Right ventricle myocardium inferior (tissue), 1 donor: ENCODE data around the gene MCUB. TPM values are rescaled to one million over a fixed set of nuclear protein-coding genes. Genes with fewer than 3 reads are reported as not detected.
"Not testable (repeated sequence)": the region's sequence is repeated elsewhere in the genome, so short reads cannot be mapped to it uniquely, and the experiment has no call there.

Source experiments
- ATAC-seq: fragments of 200-7000 bp; cut with Tn5 transposase; one replicate; pipeline ENCODE4 v1.9.1; 2020; ENCODE audit warnings: mild to moderate bottlenecking, moderate library complexity
- DNase-seq: peaks from one replicate; pipeline ENCODE4 v3.0.0; 2021; ENCODE audit errors: missing footprints
- intact Hi-C: fragments of 100-400 bp; cut with DNase I; formaldehyde crosslinking; loops from one replicate; pipeline ENCODE4 v1.11.0; 2022
- total RNA-seq: library from RNA; stranded (reverse); fragmentation: NEBNext Ultra II Directional; extraction: Animal tissue kit (Norgen Biotek cat#: 25700); gene quantifications from one replicate; pipeline ENCODE4 v1.2.1, GENCODE V29; 2021
- donor health status: DM: no; HTN: yes; CAD: no; lungs with severe emphysema.

MCUB gene
- total RNA-seq, 1 donor from 2014 or later: 5.1 TPM

DNA sequence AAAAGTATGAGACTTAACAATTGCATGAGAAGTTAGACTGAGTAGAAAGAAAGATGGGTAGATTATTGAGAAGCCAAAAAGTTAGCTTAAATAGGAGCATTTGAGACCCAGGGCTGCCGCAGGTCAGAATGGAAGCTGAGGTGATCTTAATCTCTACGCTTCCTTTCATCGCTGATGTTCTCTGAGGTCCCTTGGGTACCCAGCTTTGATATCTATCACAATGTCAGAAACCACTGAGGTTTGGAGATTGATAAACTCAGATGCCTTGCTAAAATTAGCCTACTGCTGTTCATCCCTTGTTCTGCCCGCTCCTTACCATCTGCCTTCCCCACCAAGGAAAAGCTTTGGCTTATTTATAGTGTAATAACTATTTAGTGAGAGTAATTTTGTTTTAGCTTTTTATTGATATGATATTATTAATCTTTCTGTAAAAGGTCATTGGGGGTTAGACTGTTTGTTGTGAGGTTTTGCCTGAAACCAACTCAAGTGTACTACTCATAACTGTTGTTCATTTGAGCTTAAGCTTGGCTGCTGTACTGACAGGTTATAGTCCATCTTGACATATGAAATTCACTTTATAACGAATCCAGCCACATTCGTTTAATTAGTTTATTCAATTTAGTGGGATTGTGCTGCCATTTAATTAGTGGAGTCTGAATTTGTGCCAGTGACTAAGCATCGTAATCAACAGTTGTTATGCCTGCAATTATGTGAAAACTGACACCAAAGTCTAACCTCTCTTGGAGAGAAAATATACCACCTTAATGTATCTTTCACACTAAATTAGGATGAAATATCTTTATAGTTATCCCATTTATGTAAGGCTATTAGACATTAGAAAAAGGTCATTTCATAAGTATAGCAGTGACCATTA is 15.1 kb downstream of the MCUB start:
- DNase-seq (no peak), ATAC-seq (no peak)
- intact Hi-C loops: no loop called here

DNA sequence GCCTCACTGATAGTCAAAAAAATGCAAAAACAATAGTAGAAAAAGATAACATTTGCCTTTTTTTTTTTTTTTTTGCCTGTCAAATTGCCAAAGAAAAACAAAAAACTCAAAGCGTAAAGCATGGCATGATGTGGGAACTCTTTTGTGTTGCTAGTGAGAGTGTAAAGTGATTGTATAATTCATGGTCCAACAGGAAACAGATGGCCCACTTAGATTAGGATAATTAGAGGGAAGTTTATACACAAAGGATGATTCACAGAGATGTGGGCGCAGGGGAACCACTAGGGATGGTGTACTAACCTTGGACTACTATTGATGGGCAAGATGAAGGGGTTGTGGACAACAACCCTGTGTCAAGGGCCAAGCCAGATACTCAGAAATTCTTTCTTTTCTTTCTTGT is 16.4 kb downstream of the MCUB start:
- no peak for ATAC-seq
- intact Hi-C loops: no loop called here
- DNase-seq: no peak

DNA sequence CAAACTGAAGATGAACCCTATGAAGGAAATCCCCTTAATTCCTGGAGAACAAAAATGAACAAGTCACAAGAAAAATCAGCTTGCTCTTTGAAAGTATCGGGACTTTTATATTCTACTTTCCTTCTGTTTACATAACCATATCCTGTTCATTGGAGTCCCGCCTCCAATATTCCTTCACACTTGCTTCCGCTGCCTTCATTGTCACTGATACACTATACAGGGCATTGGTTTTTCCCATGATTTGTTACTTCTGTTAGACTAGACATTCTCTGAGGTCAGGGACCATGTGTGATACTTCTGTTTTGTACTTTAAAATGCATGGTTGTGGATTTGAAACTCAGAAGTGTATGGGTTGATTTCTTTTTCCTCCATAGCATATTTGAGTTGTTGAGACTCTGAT is 18.8 kb downstream of the MCUB start:
- intact Hi-C loops: no loop called here
- ATAC-seq (no peak), DNase-seq (no peak)

GRCh38 chr4:109579997-109580396 is 20.0 kb downstream of the MCUB start:
- ATAC-seq, DNase-seq, intact Hi-C loops: not testable (repeated sequence)

GRCh38 chr4:109588176-109588575 is 28.1 kb downstream of the MCUB start:
- intact Hi-C loops: no loop called here
- ATAC-seq: no peak
- no peak for DNase-seq

DNA sequence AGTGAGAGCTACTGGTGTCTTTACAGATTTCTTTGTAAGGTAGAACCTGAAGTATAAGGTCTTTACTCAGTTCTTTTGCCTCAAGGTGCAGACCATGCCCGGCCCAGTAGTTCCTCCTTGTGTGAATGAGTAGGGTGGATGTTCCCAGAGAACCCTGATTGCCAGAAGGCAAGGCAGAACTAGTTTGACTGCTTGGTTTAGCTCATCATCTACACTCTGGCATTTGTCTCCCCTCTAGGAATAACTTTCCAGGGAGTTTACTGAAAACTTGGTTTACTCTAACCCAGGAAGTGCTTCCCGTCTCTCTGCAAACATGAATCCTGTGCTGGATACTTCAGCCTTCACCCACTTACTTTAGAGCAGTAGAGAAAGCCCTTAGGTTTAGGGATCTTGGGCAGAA is 29.1 kb downstream of the MCUB start:
- ATAC-seq: no peak
- no peak for DNase-seq
- intact Hi-C loops: no loop called here

- no peak for ATAC-seq
- no peak for DNase-seq
These were observed 29.6 kb downstream of the MCUB start for GRCh38 chr4:109589605-109590004.

DNA sequence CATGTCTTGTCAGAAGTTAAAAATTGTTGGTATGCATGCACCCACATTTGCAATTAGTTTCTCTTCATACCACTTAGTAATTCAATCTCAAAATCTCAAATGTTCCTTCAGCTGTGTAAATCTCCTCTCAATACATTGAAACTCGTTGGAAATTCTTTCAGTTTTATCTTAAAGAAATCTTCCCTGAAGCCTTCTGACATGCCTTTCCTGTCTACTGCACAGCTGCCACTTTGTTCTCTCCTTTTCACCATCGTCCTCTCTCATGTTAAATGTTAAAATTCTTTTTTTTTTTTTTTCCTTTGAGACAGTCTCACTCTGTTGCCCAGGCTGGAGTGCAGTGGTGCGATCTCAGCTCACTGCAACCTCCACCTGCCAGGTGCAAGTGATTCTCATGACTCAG is 30.9 kb downstream of the MCUB start:
- no peak for DNase-seq
- no peak for ATAC-seq
- intact Hi-C loops: no loop called here

More at GRCh38 chr4:109589605-109590004, 29.6 kb downstream of the MCUB start:
- intact Hi-C loops: no loop called here

DNA sequence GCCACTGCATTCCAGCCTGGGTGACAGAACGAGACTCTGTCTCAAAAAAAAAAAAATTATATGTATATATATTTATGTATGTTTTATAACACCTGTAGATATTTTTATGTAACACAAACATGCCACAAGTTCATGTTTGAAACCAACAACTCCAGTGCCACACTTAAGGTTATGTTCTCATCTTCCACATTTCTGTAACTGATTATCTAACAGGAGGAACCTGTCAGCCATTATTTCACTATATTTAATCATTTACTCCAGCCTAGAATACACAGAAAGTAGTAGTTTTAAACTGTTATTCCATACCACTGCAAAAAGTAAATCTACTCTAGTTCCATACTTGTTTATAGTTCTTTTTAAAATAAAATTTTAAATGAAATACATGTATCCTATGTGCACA is 32.3 kb downstream of the MCUB start:
- intact Hi-C loops: no loop called here
- DNase-seq (no peak), ATAC-seq (no peak)

DNA sequence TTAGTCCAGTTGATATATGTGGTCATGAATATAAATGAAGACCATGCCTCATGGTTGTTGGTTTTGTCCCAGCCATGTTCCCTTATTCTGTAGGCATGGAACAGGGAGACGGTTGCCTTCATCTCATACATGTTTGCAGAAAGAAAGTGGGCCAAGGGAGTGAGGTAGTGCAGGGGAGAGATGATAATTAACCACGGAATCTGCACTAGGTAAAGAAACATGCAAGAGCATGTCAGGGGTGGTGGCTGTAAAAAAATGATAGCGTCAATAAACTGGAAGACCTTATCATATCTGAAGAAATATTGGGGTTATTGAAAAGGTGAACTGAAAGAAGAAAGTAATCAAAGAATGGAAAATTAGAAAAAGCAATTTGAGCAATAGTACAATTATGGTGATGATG is 35.1 kb downstream of the MCUB start:
- intact Hi-C loops, DNase-seq, ATAC-seq: not testable (repeated sequence)

DNA sequence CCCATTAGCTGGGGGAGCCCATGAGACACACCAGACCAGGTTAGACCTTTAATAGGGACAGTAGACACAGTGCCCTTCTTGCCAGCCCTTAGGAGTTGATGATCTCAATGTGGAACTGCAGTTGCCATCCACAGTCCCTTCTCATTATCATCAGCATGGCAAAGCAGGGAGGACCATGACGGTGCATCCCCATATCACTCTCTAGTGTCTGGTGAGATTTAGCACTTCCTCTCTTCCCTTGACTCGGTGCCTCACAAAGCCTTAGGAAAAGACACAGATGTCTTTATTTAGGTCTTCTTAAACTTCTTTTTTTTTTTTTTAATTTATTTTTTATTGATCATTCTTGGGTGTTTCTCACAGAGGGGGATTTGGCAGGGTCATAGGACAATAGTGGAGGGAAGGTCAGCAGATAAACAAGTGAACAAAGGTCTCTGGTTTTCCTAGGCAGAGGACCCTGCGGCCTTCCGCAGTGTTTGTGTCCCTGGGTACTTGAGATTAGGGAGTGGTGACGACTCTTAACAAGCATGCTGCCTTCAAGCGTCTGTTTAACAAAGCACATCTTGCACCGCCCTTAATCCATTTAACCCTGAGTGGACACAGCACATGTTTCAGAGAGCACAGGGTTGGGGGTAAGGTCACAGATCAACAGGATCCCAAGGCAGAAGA is 36.5 kb downstream of the MCUB start:
- ATAC-seq, DNase-seq, intact Hi-C loops: not testable (repeated sequence)

DNA sequence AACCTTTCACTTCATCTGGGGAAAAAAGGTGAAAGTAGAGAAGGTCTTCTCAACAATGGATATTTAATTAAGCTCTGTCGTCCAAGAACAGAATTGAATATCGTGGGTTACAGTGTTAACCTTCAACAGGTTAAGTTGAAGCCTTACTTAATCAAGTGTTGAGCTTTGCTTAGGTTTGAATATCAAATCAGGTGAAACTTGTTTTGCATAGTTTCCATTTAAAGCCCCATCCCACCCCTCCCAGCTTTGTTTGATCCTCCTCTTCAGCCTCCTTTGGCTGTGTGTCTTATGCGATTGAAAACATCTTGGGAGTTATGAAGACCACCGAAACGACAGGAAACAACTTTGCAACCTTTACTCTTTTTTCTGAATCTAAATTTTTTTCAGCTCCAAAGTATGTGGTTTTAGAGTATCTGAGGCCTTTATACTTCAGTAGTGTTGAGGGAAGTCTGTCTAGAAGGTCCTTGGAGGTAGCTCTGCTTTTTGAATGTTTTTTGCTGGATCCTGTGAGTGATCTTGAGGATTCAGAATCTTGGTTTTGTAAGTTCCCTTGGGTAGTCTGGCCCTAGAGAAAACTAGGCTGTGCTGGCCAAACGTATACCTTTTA is 39.1 kb downstream of the MCUB start:
- intact Hi-C loops: no loop called here
- ATAC-seq: no peak
- no peak for DNase-seq

DNA sequence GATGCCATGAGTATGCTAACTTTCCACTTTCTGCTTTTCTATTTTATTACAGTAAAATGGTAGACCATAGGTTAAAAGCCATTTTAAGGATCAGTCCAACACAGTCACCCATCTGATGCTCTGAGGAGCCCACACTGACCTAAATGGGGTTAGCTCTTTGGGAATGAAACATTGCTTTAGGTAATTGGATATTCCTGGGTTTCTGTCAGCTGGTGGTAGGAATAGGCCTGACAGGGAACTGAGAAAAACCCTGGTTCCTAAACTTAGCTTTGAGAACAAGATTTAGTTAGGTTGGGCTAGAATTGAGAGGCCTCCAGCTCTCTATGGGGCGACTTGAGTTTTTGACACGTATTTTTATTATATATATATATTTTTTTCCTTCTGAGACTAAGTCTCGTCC is 40.4 kb downstream of the MCUB start:
- no peak for DNase-seq
- intact Hi-C loops: no loop called here
- no peak for ATAC-seq

DNA sequence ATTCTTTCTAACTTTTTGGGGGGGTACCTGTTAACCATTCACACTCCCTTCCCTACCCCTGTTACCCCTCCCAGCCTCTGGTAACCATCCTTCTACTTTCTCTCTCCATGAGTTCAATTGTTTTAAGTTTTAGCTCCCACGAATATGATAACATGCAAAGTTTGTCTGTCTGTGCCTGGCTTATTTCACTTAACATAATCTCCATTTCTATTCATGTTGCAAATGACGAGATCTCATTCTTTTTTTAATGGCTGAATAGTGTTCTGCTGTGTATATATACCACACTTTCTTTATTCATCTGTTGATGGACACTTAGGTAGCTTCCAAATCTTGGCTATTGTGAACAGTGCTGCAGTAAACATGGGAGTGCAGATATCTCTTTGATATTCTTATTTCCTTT is 41.3 kb downstream of the MCUB start:
- DNase-seq: no peak
- ATAC-seq: no peak
- intact Hi-C loops: no loop called here

GRCh38 chr4:109607976-109608375 is 47.9 kb downstream of the MCUB start:
- intact Hi-C loops: no loop called here
- no peak for ATAC-seq
- DNase-seq: no peak

DNA sequence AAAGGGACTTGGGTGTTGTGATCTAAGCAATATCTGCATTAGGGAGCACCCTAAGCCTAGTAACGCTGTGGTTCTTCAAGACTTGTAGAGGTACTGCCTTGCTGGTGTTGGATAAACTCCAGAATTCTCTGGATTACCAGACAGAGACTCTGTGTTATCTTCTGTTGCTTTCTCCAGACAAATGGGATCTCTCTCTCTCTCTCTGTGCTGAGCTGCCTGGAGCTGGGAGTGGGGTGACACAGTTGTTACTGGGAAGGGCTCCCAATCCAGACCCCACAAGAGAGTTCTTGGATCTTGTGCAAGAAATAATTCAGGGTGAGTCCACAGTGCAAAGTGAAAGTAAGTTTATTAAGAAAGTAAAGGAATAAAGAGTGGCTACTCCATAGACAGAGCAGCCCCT is 48.8 kb downstream of the MCUB start:
- intact Hi-C loops: no loop called here
- no peak for ATAC-seq

GRCh38 chr4:109609431-109609830 is 49.4 kb downstream of the MCUB start:
- DNase-seq: no peak
- ATAC-seq: no peak
- intact Hi-C loops: no loop called here

More for the DNA sequence above, 48.8 kb downstream of the MCUB start:
- DNase-seq: no peak

- ATAC-seq (no peak), DNase-seq (no peak)
- intact Hi-C loops: no loop called here
These were observed 50.4 kb downstream of the MCUB start for GRCh38 chr4:109610489-109610888.

DNA sequence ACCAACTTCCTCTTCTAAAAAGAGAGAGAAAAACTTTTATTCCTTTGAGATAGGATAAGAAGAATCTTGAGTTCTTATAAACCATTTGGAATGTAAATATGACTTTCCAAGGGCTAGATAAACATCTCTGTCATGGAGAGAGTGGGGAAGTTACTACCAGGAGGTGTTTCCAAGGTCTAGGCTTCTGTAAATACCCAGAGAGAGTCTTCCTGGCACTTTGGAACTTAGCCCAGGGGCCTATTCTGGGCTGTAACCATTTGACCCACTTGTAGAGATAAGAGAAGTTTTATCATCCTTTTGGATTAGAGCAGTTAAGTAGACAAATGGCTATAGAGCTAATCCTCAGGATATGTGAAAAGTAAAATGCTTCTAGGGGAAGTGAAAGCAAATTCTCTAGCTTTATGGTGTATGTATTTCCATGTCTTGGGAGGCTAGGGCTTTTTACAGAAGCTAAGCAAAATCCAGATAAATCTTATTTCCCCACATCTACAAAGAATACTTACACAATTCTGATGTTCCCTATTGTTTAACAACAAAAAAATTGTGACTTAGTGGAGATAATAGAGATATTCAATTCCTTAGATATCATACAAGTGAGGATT is 51.1 kb downstream of the MCUB start:
- DNase-seq (no peak), ATAC-seq (no peak)
- intact Hi-C loops: no loop called here
